ENCODE measurements around the gene SPSB3. TPM values are rescaled to one million over a fixed set of nuclear protein-coding genes. Genes with fewer than 3 reads are reported as not detected.

The SPSB3 gene
- total and polyA plus RNA-seq, 2 of the 4 experiments (the other 2 are of a cell fraction) = 9.1 to 30.8 TPM

DNA sequence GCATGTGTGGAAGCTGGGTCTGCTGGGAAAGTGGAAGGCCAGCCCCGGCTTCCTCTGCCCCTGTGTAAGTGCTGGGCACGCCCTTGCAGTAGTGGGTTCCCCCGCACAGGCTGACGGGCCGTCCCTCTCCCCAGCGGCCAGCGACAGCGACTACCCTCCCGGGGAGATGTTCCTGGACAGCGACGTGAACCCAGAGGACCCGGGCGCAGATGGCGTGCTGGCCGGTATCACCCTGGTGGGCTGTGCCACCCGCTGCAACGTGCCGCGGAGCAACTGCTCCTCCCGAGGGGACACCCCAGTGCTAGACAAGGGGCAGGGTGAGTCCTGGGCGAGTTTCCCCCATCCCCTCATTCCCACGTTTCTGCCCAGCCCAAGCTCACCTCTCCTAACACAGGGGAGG lies 16.5 kb downstream of the SPSB3 start:
- no peak overlapping the region for H2AK5ac ChIP-seq (ENCODE audit: low read depth, low read length)
- no peak overlapping the region for H3K9ac ChIP-seq (ENCODE audit: low read depth, low read length)
- H3K18ac ChIP-seq (ENCODE audit: low read depth, low read length) = no peak overlapping the region
- H4K91ac ChIP-seq (ENCODE audit: insufficient read depth, low read depth, low read length) = no peak overlapping the region
- no peak overlapping the region for H4K5ac ChIP-seq (ENCODE audit: low read depth, low read length)
- DNase-seq (no peak), ATAC-seq (ENCODE audit: low read depth) (no peak)
- H2AK9ac ChIP-seq (replicated peaks; ENCODE audit: low read depth, low read length, poor library complexity) = no peak overlapping the region
- WGBS, 2 experiments (ENCODE audit: extremely low coverage in 2 of 2, insufficient read length in 1 of 2) = 98% methylated on average over 11 of the region's 22 CpGs; no CpG with 5 or more reads in 1 of the 2 experiments
- peaks cover 17% of the 10 kb centered on the region for H4K20me1 ChIP-seq (ENCODE audit: insufficient read depth, low read length)
- no peak overlapping the region for H2BK120ac ChIP-seq (ENCODE audit: low read depth, low read length)
- no peak overlapping the region for H3K23ac ChIP-seq (ENCODE audit: low read depth, low read length)
- intact Hi-C loops (cut with micrococcal nuclease) (no loop called here), dilution Hi-C loops (cut with HindIII; ENCODE audit: low sequenced_read_pairs, unreplicated experiment) (no loop called here), in situ Hi-C loops (cut with MboI; ENCODE audit: low sequenced_read_pairs) (no loop called here)
- no peak overlapping the region for H4K8ac ChIP-seq (ENCODE audit: low read depth in 2 of 2, low read length in 2 of 2)
- no peak overlapping the region for H3K56ac ChIP-seq (ENCODE audit: extremely low read depth, insufficient read depth, low read length)
- H3K36me3 ChIP-seq (ENCODE audit: control insufficient read depth, insufficient read depth, low read length) = peaks cover 72% of the 10 kb centered on the region
- H3K27me3 ChIP-seq (ENCODE audit: control insufficient read depth, insufficient read depth, low read length) = no peaks in the 10 kb centered on the region
- ChIA-PET CTCF (no interaction called here), POLR2A (ENCODE audit: unreplicated experiment) (no interaction called here)
- H3K9me1 ChIP-seq (ENCODE audit: insufficient read depth, low read length) = no peaks in the 10 kb centered on the region
- H3K14ac ChIP-seq (replicated peaks; ENCODE audit: low read depth, low read length) = no peak overlapping the region
- H3K27ac ChIP-seq (ENCODE audit: insufficient read depth, low read length) = no peak overlapping the region
- no peak overlapping the region for H2BK15ac ChIP-seq (ENCODE audit: low read depth, low read length)
- no TSS peak for BruUV-seq (replicated peaks)
- no peak overlapping the region for H2BK5ac ChIP-seq (ENCODE audit: low read depth, low read length, poor library complexity, severe bottlenecking)
- H3K4ac ChIP-seq (ENCODE audit: low read depth, low read length) = no peak overlapping the region
- no peak overlapping the region for H2AFZ ChIP-seq (replicated peaks; ENCODE audit: low read length, poor library complexity)
- H3K4me2 ChIP-seq (ENCODE audit: low read depth, low read length) = no peak overlapping the region
- H3K4me1 ChIP-seq (ENCODE audit: control insufficient read depth, insufficient read depth, low read length) = no peaks in the 10 kb centered on the region
- peaks cover 0 to 12% of the 10 kb centered on the region in 2 experiments; a peak in 1 of 4 replicates for H3K79me1 ChIP-seq (ENCODE audit: low read depth in 1 of 2, low read length in 2 of 2)
- no peak for TF ChIP-seq FOS (IDR thresholded peaks at IDR 0.05; ENCODE audit: low read depth, low read length)
- H3K4me3 ChIP-seq (ENCODE audit: insufficient read depth, low read depth, low read length) = no peak overlapping the region
- no peak overlapping the region for H2BK20ac ChIP-seq (ENCODE audit: low read depth, low read length)
- no peaks in the 10 kb centered on the region for H3K9me3 ChIP-seq (ENCODE audit: control insufficient read depth, insufficient read depth, low read length)

Measured in IMR-90 (cell line).